Epithelial cell of umbilical artery (primary cell): Measurements from ENCODE around the gene RBM48. TPM values are rescaled to one million over a fixed set of nuclear protein-coding genes. Genes with fewer than 3 reads are reported as not detected.

Experiments
- total RNA-seq: library from RNA; depleted of rRNA; stranded (reverse); fragments of >200 nt; gene quantifications from 2 replicates; pipeline ENCODE4 v1.2.3, GENCODE V29; 2014

Gene RBM48
- 11.0 and 12.6 TPM in 2 replicates for total RNA-seq

DNA sequence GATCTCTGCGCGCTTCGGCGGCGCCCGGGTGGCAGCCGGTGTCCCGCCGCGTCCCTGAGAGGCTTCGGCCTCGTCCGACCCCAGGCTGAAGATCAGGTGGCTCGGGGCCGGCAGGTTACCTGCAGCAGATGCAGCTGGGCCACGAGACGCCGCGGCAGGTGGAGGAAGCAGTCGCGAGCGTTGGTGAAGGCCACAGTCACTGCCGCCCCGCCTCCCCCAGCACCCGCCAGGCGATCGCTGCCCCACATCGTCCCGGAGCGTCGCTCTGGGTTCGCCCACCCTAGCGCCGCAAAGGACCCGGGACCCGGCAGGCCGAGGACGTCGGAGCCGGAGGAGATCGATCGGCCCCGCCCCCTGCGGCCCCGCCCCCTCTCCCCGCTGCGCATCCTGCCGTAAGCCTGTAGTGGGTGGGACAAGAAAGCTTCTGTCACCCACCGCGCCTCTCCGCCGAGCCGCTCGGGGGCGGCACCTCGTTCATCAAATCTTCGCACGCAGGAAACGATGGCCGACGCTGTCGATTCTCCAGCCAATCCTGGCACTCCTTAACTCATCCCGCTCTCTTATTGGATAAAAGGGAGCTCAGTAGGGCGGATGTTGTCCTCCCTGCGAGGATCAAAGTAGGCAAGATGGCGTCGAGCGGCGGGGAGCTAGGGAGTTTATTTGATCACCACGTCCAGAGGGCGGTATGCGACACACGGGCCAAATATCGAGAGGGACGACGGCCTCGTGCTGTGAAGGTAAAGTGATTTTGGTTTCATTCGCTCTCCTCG, at the start of gene RBM48, which contains the start of gene PEX1:
Gene RBM48 (plus strand): TSS at position 608 of the 770 bp plus-strand sequence. CDS start 19 bp downstream, at position 627.
Gene PEX1 (minus strand): TSS at position 333 of the 770 bp plus-strand sequence. CDS start 85 bp downstream, at position 248.

Other genes with a start within 250 kb of the RBM48 start
- 15.5 and 15.6 TPM in 2 replicates for gene GATAD1, start 81.3 kb upstream of the RBM48 start, total RNA-seq
- gene ERVW-1, start 50.8 kb upstream of the RBM48 start, total RNA-seq = not detected in 2 replicates
- gene PEX1, start 275 bp upstream of the RBM48 start, total RNA-seq = 13.3 and 19.5 TPM in 2 replicates
- 15.9 and 20.1 TPM in 2 replicates for gene FAM133B, start 61.6 kb downstream of the RBM48 start, total RNA-seq